GM04503 (cell line): Measurements from ENCODE around the gene CCDC7.
"Not testable (repeated sequence)": the region's sequence is repeated elsewhere in the genome, so short reads cannot be mapped to it uniquely, and the experiment has no call there.

Experiments
- DNase-seq: peaks from one replicate; pipeline ENCODE4 v3.0.0-alpha.2; 2012; ENCODE audit warnings: low read depth

The CCDC7 gene

DNA sequence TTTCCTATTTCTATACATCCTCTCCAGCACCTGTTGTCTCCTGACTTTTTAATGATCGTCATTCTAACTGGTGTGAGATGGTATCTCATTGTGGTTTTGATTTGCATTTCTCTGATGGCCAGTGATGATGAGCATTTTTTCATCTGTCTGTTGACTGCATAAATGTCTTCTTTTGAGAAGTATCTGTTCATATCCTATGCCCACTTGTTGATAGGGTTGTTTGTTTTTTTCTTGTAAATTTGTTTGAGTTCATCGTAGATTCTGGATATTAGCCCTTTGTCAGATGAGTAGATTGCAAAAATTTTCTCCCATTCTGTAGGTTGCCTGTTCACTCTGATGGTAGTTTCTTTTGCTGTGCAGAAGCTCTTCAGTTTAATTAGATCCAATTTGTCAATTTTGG lies 253.7 kb downstream of the CCDC7 start:
- not testable (repeated sequence) for DNase-seq

DNA sequence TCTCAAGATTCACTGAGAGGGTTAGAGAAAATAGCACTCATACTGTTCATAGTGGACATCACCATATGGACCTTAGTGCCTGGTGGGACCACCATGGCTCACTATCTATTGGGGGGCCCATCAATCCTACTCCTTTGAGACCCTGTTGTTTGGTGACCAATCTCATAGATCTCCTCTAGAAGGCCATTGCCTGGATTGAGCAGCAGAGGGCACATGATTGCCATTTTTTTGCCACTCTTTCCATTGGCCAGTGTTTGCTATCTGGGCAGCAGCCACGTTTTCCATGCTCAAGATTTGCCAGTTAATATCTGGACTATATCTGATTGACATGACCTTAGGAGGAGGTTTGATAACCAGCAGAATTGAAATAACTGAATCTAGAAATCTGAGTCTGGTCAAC lies 267.6 kb downstream of the CCDC7 start:
- DNase-seq = no peak

DNA sequence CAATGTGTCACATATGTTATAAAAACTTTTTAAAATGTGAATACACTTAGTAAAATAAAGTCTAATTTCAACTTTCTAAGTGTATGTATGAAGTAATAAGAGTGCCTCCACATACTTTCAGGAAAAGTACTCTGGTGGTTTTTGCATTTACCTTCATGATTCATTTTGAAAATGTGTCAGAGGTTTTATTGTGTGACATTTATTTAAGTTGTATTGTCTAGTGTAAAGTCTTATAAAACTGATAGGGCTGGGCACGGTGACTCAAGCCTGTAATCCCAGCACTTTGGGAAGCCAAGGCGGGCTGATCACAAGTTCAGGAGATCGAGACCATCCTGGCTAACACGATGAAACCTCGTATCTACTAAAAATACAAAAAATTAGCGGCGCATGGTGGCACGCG lies 285.6 kb downstream of the CCDC7 start:
- DNase-seq = no peak

DNA sequence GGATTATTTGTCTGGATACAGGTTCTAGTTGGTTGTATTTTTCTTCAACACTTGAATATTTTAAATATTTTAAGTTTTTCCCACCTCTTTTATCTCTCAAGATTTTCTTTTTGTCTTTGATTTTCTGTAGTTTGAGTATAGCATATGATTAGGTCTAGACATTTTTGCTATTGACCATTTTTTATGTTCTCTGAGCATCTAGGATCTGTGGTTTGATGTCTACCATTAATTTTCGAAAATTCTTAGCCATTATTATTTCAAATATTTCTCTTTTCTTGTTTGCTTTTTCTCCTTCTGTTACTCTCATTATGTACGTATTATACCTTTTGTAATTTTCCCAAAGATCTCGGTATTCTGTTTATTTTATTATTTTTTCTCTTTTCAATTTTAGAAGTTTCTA lies 293.0 kb downstream of the CCDC7 start:
- DNase-seq = no peak

DNA sequence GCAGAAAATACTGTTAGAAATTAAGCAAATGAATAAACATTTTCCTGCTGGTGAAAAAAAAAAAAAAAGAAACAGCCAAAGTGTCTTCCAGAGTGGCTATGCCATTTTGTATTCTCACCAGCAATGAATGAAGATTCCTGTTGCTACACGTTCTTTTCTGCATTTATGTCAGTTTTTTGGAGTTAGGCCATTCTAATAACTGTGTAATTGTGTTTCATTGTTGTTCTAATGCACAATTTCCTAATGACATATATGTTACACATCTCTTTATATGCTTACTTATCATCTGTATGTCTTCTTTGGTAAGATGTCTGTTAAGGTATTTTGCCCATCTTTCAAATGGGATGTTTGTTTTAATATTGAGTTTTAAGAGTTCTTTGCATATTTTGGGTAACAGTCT lies 298.4 kb downstream of the CCDC7 start:
- no peak for DNase-seq

DNA sequence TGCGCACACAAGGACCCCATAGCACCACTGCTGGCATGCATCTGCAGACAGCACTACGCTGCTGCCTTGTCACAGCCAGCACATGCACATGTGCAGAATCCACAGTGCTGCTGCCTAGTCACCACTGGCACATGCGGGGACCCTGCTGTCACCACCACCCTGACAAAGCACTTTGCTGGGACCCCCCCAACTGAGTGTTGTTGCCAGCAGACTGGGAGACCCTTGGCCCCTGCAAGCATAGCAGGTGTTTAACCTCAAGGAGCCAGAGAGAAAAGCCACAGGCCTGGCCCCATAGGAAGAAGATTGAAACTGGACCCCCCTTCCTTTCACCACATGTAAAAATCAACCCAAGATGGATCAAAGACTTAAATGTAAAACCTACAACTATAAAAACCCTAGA lies 300.9 kb downstream of the CCDC7 start:
- no peak for DNase-seq

DNA sequence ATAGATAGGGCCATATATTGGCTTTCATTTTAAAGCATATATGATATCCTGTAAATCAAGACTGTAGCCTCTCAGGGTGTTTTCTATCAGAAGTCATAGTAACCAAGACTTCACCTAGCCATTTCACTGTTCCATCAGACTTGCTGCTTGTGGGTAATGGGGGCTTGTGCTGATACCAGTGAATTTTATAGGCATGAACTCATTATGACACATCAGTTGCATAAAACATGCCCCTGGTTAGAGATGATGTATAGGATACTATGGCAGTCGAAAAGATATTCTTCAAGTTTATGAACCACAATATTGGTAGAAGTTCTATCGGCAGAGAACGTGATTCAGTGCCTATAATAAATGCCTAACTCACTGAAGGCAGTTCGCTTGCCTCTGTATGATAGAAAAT lies 305.6 kb downstream of the CCDC7 start:
- no peak for DNase-seq

DNA sequence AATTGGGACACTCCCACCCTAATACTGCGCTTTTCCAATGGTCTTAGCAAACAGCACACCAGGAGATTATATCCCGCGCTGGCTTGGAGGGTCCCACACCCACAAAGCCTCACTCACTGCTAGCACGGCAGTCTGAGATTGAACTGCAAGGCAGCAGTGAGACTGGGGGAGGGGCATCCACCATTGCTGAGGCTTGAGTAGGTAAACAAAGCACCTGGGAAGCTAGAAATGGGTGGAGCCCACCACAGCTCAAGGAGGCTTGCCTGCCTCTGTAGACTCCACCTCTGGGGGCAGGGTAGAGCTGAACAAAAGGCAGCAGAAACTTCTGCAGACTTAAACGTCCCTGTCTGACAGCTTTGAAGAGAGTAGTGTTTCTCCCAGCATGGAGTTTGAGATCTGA lies 309.0 kb downstream of the CCDC7 start:
- not testable (repeated sequence) for DNase-seq

DNA sequence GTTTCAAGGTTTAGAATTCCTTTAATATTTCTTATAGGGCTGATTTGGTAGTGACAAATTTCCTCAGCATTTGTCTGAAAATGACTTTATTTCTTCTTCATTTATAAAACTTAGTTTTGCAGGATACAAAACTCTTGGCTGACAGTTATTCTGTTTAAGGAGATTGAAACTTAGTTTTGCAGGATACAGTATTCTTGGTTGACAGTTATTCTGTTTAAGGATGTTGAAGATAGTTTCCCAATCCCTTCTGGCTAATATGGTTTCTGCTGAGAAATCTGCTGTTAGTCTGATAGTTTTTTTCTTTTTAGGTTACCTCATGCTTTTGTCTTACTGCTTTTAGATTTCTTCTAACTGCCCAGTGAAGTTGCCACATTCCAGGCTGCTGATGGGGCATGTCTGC lies 325.3 kb downstream of the CCDC7 start:
- DNase-seq = no peak

DNA sequence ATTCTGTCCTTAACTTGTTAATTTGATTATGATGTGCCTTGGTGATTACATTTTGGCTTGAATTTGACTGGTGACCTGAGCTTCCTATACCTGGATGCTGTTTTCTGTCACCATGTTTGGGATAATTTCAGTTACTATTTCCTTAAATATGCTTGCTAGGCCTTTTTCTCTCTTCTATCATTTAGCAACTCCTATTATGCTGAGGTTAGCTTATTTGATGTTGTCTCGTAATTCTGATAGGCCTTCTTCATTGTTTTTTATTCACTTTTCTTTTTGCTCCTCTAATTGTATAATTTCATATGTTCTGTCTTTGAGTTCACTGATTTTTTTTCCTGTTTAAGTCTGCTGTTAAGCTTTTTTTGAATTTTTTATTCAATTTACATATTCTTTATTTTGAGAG lies 327.2 kb downstream of the CCDC7 start:
- no peak for DNase-seq

DNA sequence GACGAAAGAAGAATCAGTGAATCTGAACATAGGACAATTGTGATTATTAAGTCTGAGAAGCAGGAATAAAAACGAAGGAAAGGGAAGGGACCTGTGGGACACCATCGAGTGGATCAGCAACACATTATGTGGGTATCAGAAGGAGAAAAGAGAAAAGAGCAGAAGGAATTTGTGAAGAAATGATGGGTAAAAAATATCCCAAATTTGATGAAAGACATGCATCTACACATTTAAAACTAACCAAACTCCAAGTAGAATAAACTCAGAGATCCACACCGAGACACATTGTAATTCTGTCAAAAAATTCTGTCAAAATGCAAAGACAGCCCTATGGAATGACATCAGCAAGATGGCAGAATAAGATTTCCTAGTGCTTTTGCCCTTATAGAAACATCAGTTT lies 341.0 kb downstream of the CCDC7 start:
- DNase-seq = no peak

DNA sequence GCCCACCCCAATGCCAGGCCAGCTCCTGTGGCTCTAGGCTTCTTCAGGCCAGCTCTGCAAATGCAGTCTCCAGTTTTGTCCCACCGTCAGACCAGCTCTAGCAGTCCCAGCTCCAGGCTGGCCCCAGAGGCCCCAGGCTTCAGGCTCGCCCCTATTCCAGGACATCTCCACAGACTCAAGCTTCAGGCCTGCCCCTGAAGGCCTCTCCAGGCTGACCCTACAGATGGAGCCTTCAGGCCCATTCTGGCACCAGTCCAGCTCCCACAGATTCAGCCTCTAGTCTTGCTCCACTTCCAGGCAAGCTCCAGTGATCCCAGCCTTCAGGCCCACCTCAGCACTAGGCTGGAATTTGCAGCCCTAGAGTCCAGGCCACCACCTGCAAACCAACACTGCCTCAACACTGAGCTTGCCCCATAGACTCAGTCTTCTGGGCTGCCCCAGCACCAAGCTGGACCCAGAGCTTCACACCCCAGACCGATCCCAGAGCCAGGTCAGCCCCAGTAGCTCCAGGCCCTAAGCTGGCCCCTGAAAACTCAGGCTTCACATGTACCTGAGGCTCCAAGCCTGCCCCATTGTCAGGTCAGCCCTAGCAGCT lies 341.8 kb downstream of the CCDC7 start:
- no peak for DNase-seq

DNA sequence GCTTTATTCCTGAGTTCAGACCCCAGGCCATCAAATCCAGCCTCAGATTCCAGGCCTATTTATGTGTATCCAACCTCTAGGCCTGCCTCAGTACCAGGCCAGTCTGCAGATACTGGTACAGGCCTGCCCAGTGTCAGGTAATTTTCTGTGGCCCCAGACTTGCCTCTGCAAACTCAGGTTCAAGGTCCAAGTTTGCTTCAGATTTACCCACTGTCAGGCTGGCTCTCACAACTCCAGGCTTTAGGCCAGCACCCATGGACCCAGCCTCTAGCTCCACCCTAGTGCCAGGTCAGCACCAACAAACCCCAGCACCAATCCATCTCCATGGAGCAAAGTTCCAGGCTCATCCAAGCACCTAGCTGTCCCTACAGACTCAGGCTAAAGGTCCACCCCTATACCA lies 342.4 kb downstream of the CCDC7 start:
- DNase-seq = no peak

DNA sequence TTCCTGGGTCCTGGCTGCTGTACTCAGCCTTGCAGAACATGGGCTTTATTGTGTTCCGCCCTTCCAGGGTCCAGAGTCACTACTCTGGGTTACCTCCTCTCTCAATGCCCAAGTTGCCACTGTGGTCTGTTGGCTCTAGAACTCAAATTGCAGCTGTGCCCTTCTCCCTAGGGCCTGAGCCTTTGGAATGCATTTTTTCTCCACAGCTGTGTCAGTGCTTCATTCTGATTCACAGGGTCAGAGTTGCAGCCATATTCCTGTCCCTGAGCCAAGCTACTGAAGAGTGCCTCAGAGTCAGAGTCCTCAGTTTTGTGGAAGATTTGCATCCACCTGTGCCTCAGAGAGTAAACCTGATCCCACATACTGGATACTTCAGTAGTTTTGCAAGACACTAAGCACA lies 344.5 kb downstream of the CCDC7 start:
- DNase-seq = peak; percentile 10

DNA sequence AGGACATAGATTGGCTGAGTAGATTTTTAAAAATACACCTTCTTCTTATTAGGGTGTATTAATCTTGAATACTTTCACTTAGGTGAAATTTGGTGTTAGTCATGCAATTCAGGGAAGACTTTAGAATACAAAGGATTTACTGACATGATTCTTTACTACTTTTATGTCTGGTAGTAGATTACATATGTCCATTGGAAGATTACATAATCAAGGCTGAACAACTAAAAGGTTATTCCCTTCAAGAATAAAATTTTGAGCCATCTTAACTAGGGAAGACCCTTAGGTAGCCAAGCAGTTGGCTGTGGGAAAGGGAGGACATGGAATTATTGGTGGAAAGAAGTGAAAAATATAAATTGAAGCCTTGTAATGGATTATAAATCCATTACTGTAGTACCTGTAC lies 347.1 kb downstream of the CCDC7 start:
- no peak for DNase-seq

DNA sequence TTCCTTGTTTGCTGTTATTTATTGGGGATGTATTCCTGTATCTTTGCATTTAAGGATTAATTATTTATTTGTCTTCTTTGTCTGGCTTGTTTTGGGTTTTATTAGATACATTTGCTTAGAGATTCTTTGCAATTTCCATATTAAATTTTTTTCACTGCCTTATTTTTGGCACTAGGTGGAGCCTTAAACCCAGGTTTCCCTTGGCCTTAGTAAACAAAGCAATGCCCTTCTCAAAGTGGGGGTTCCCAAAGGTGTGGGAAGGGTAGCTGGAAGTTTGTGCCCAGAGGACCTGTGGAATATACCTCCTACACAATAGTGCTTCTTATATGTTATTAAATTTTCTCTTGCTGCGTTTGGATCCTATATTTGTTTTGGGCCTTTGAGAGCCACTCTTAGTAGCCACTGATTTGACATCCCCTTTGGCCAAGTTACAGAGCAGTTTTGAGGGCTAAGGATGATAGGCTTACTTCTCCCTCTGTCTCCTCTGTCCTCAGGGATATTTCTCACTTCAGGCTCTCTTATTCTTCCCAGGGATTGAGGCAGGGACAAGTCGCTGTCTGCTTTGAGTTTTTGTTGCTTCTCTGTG lies 349.8 kb downstream of the CCDC7 start:
- DNase-seq = peak; percentile 2

DNA sequence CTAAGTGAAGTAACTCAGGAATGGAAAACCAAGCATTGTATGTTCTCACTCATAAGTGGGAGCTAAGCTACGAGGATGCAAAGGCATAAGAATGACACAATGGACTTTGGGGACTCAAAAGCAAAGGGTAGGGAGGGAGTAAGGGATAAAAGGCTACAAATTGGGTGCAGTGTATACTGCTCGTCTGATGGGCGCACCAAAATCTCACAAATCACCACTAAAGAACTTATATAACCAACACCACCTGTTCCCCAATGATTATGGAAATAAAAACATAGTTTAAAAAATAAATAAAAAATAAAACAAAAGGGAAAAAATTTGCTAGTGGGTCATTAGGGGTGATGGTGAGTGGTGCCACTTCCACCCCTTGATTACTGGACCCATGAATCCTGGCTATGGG lies 351.5 kb downstream of the CCDC7 start:
- not testable (repeated sequence) for DNase-seq

DNA sequence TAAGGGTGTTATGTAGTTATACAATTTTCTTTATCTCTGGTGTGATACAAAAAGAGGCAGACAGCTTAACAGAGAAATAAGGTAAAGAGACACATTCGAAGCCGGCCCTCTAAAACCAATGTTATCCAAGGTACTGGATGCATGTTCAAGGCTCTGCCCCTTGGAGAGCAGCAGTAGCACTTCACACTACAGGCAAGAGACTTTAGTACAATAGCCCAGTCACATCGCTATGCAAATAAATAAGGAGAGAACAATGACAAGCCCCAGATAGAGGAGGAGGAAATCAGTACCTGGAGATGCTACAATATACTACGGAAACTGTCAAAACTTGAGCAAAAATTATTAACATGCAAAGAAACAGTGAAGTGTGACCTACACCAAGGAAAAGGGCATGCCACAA lies 401.0 kb downstream of the CCDC7 start:
- no peak for DNase-seq

DNA sequence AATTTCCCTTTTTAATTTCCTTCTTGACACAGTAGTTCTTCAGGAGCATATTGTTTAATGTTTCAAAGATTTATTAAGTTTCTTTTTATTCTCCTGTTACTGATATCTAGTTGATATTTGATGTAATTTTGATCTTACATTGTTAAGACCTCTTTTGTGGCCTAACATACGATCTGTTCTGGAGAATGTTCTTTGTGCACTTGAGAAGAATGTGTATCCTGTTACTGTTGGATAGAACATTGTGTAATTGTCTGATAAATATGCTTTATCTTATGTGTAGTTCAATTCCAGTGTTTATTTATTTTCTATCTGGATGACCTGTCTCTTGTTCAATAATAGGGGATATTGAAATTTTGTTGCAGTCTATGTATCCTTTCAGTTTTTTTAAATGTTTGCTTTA lies 405.4 kb downstream of the CCDC7 start:
- DNase-seq = no peak

DNA sequence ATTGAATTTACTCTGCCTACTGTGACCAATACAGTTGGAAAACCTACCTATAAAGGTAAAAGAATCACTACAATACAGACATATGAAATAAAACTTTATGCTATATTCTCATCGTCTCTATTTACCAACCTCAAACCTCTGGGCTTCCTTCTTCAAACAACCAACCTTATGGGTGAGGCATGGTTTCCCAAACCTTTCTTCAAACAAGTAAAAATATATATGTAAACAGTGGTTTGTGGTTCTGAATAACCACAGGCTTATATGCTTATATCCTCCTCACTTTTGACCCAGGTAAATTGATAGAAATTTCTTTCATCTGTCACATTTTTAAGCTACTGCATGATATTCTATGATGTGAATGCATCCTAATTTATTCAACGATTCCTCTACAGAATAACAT lies 408.5 kb downstream of the CCDC7 start:
- no peak for DNase-seq

DNA sequence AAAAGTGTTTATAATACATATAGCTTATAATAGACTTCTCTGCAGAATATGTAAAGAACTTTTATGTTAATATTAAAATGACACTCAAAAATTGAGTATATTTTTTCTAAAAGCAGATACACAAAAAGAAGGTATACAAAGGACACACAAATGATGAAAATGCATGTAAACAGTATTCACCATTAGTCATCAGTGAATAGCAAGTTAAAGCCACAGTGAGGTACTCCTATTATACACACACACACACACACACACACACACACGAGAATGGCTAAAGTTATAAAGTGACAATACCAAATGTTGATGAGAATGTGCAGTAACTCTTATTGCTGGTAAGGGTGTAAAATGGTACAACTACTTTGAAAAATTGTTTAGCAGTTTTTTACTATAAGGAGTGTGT lies 419.2 kb downstream of the CCDC7 start:
- DNase-seq = no peak

DNA sequence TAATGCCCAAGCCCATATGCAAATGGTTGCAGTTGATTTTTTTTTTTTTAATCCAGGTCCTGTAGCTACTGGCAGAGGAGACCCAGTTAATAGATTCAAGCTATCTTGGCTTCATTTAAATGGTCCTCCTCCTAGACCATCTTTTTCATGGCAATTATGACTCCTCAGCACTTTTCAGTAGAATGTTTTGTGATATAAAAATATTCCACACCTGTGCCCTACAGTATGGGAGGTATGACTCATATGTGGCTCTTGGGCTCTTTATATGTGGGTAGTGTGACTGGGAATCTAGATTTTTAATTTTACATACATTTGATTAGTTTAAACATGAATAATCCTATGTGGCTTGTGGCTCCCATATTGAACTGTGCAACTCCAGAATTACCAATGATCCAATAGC lies 432.0 kb downstream of the CCDC7 start:
- DNase-seq = no peak

DNA sequence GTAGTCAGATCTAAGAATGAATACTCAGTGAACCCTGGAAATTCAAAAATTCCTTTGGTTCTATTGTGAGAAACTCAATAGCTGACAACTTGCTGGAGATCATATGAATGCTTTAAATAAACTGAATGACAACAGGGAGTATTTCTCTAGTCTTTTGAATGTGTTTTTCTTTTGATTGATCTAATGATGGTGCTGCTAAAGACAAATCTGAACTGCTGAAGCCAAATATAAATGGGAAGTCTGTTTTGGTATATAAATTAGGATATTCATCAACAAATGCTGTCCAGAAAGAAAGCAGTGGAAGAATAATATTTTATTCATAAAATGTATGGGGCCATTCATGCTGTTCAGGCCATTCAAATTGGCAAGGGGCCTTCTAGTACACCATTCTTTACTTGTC lies 432.7 kb downstream of the CCDC7 start:
- no peak for DNase-seq

DNA sequence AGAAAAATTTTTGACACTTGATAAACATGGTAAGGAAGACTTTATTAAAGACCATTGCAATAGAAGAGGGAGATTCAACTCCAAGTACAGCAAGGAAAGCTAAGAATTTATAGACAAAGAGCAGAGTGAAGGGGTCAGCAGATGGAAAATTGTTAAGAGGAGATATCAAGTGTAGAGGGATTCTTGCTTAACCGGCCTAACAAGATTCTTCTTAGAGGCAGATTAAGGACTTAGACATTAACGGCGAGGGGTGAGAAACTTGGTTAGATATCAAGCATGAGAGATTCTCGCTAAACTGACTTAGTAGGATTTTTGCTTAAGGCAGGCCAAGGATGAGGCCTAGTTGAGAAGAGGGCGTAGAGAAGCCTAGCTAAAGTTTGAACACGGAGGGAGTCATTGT lies 436.1 kb downstream of the CCDC7 start:
- no peak for DNase-seq

DNA sequence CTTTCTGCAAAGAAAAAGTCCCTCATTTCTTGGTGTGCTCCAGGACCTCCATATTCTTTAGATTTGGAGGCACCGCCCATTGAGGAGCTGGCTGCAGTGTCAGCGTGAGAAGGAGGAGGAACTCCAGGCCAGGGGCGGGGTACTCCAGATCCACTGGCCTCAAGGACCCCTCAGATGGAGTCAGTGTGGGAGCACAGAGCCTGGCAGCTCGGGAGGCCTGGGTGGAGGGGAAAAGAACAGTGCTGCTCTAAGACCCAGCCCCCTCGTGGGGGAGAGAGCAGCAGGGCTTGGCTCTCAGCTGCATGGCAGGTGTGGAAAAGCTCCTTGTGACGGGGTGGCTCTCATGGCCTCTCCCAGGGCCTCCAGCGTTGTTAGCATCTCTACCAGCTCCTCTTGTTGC lies 441.5 kb downstream of the CCDC7 start:
- DNase-seq = no peak
